Measurements from ENCODE around the gene PHACTR3. TPM values are rescaled to one million over a fixed set of nuclear protein-coding genes. Genes with fewer than 3 reads are reported as not detected.

PHACTR3 gene
- total and polyA plus RNA-seq, 5 donors: 2.8 to 14.5 (median 4.7) TPM

DNA sequence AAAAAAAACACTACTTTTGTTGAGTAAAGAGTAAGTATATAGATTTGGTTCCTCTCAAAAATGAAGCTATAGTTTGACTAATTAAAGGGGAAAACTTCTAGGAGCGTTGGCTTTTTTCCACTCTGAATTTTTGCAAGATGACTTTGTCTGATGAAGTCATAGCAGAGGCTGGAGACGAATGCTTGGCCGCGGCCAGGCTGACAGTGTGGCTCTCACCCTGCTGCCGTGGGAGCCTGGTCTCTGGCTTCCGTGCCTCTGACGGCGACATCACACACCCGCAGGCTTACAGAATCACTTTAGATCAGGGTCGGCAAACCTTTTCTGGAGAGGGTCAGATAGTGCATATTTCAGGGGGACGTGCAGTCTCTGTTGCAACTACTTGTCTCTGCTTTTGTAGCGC is 145.0 kb downstream of the PHACTR3 start:
- H3K9me3 ChIP-seq (ENCODE audit: control insufficient read depth, low read length): no peaks in the 10 kb centered on the region
- peak in 1 of 2 donors; percentile 43 for ATAC-seq
- 44% methylated on average over 12 of the region's 12 CpGs for WGBS
- intact Hi-C loops (cut with DNase I): loop anchor here in 1 of 4 donors (5.0 kb wide), 1 partner anchor 147 kb away; the partner anchor contains the start of gene PHACTR3
- no peak overlapping the region for H3K27ac ChIP-seq (ENCODE audit: low read length)
- no peaks in the 10 kb centered on the region for H3K27me3 ChIP-seq (ENCODE audit: control insufficient read depth, insufficient read depth)
- DNase-seq: peak in 2 of 3 donors; percentile 61 to 71
- no peak overlapping the region for H3K4me3 ChIP-seq (ENCODE audit: low read length)
- peaks cover 12% of the 10 kb centered on the region for H3K4me1 ChIP-seq (ENCODE audit: control insufficient read depth, insufficient read depth, low read length)

DNA sequence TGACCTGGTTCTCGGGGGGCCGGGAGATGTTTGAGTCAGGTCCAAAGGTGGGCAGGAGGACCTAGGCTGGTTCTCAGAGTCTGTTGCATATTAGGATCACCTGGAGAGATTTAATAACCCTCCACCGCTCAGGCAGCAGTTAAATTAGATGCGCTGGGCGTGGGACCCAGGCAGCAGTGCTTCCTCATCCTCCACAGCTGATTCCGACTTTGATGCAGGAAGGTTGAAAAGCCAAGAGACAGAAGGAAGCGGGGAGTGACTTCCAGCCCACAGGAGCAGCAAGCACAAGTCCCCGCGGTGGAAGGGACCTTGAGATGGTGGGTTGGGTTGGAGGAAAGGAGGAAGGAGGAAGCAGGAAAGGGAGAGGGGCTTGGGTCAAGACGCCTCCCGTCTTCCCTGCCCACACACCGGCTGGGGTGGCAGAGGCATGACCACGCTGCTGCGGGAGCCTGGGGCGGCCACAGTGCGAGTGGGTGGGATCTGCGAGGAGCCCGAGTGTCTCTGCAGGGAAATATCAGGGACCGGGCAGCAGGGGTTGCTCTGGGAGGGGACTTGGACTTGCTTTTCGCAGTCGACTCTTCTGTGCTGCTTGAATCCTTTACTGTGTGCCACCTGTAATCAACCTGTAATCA is 146.0 kb downstream of the PHACTR3 start:
- peaks cover 12% of the 10 kb centered on the region for H3K4me1 ChIP-seq (ENCODE audit: control insufficient read depth, insufficient read depth, low read length)

DNA sequence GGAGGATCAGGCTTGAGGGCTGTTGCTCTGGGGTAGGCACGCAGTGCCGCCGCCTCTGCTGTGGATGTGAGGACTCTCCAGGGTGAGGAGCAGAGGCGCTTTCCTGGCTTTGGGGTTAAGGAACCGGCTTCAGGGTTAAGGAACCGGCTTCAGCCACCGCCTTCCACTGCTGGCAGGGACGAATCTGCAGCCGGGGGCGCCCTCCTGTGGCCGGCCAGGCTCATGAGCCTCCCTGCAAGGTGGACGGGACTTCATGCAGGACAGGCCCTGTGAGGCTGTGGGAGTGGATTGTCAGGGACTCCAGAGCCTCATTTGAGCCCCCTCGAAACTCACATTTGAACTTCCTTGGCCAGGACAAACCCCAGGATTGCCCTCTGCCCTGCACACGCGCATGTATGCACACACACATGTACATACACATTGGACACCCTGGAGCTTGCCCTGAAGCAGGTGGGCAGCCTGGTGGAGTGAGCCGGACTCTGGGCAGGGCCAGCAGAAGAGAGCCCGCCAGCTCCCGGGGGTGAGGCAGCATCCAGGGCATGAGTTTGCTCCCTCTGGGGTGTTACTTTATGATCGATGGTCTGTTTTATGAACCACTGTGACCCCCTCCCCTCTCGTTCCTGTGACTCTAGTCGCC is 146.9 kb downstream of the PHACTR3 start:
- ATAC-seq: peak; percentile 62 to 65
- H3K4me1 ChIP-seq (ENCODE audit: control insufficient read depth, insufficient read depth, low read length): peaks cover 12% of the 10 kb centered on the region
- DNase-seq: peak; percentile 65 to 89 (median 88)
- no peaks in the 10 kb centered on the region for H3K27me3 ChIP-seq (ENCODE audit: control insufficient read depth, insufficient read depth)
- 29% methylated on average over 21 of the region's 21 CpGs for WGBS
- intact Hi-C loops (cut with DNase I): loop anchor here in 3 of 4 donors (1.0 to 10.0 kb wide), 6 partner anchors 149 to 179 kb away; partner anchors contain the start of gene PHACTR3 (in 1 of the 3)
- H3K9me3 ChIP-seq (ENCODE audit: control insufficient read depth, low read length): no peaks in the 10 kb centered on the region
- no peak overlapping the region for H3K4me3 ChIP-seq (ENCODE audit: low read length)
- H3K27ac ChIP-seq (ENCODE audit: low read length): no peak overlapping the region

More for the DNA sequence above, 146.0 kb downstream of the PHACTR3 start:
- H3K27me3 ChIP-seq (ENCODE audit: control insufficient read depth, insufficient read depth): no peaks in the 10 kb centered on the region
- H3K9me3 ChIP-seq (ENCODE audit: control insufficient read depth, low read length): no peaks in the 10 kb centered on the region
- no peak overlapping the region for H3K4me3 ChIP-seq (ENCODE audit: low read length)
- ATAC-seq: no peak
- no peak overlapping the region for H3K27ac ChIP-seq (ENCODE audit: low read length)
- intact Hi-C loops (cut with DNase I): loop anchor here in 3 of 4 donors (5.0 to 10.0 kb wide), 5 partner anchors 148 to 178 kb away; partner anchors contain the start of gene PHACTR3 (in 1 of the 3)
- 66% methylated on average over 21 of the region's 21 CpGs for WGBS
- no peak for DNase-seq

DNA sequence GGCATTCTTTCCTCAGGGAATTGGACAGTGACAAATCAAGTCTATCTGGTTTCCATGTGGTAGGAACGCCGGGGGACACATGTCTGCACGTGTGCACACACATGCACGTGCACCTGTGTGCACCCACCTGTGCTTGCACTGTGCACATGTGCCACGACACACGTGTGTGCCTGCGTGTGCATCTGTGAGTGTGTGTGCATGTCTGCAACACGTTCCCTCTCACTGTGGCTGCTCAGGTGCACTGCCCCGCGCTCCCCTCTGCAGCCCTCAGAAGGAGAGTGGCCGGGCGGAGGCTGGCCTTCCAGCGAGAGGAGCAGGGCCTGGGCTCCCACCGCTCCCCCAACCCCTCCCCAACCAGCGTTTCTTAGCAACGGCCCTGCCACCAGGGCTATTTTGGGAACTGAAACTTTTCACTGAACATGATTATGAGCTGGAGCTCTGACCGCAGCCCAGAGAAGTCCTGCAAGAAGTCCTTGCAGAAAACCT is 147.8 kb downstream of the PHACTR3 start:
- peak; percentile 62 to 73 for ATAC-seq
- DNase-seq: peak; percentile 47 to 86 (median 83)
- no peak overlapping the region for H3K27ac ChIP-seq (ENCODE audit: low read length)
- H3K4me1 ChIP-seq (ENCODE audit: control insufficient read depth, insufficient read depth, low read length): peaks cover 12% of the 10 kb centered on the region
- no peaks in the 10 kb centered on the region for H3K27me3 ChIP-seq (ENCODE audit: control insufficient read depth, insufficient read depth)
- no peaks in the 10 kb centered on the region for H3K9me3 ChIP-seq (ENCODE audit: control insufficient read depth, low read length)
- intact Hi-C loops (cut with DNase I): loop anchor here in 3 of 4 donors (5.0 to 10.0 kb wide), 5 partner anchors 150 to 180 kb away; partner anchors contain the start of gene PHACTR3 (in 1 of the 3)
- no peak overlapping the region for H3K4me3 ChIP-seq (ENCODE audit: low read length)
- WGBS: 31% methylated on average over 17 of the region's 17 CpGs

DNA sequence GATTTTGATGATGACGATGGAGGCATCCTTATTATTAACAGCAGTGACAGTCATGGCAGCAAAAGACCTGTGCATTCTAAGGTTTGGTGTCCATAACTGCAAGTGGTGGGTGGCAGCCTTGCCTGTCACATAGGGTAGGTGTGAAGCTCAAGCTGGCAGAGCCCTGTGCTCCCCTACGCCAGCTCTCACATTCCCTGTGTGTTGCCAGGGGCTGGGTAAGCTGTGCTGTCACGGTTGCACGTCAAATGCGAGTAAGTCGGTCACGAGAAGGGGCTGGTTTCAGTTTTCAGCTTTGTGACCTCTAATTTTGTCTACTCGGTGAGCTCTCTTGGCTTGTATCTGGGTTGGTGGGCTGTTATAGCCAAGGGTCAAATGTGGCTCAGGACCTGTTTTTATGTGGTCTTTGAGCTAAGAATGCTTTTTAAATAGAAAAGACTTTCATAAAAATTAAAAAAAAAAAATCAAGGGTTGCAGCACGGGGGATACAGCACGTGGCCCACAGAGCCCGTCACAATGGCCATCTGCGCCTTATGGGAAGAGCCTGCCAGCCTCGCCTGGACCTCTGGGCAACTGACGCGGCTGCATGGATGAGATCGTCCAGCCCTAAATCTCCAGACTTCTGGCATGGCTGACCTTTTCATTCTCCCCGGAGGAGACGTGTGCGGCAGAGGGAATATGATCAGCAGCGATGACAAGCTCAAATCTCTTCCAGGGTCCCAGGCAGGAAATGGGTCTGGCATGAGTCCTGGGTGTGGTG is 148.5 kb downstream of the PHACTR3 start:
- no peaks in the 10 kb centered on the region for H3K27me3 ChIP-seq (ENCODE audit: control insufficient read depth, insufficient read depth)
- ATAC-seq: peak; percentile 48 to 53

DNA sequence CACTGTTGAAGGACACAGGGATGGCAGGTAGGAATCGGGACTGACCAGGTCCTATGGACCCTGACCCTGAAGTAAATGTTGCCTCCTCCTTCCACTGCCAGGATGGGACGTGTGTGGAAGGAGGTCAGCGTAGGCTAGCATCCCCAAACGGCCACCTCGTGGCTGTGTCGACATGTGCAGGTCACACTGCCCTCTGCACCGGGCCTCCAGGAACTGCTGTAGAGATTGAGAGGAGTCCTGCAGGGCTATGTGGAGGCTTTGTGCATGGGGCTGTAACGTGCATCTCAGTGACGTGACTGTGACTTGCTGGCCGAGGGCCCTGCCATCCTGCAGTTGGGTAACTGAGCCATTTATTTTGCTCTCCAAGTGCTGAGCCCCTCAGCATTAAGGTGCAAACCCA is 149.5 kb downstream of the PHACTR3 start:
- peaks cover 12% of the 10 kb centered on the region for H3K4me1 ChIP-seq (ENCODE audit: control insufficient read depth, insufficient read depth, low read length)
- ATAC-seq (no peak), DNase-seq (no peak)
- H3K27ac ChIP-seq (ENCODE audit: low read length): no peak overlapping the region
- no peak overlapping the region for H3K4me3 ChIP-seq (ENCODE audit: low read length)
- intact Hi-C loops (cut with DNase I): loop anchor here in 3 of 4 donors (5.0 to 10.0 kb wide), 5 partner anchors 152 to 182 kb away; partner anchors contain the start of gene PHACTR3 (in 1 of the 3)
- no peaks in the 10 kb centered on the region for H3K9me3 ChIP-seq (ENCODE audit: control insufficient read depth, low read length)
- H3K27me3 ChIP-seq (ENCODE audit: control insufficient read depth, insufficient read depth): no peaks in the 10 kb centered on the region
- 56% methylated on average over 10 of the region's 10 CpGs for WGBS

More for the DNA sequence above, 148.5 kb downstream of the PHACTR3 start:
- Histone ChIP-seq H3K27ac (ENCODE audit: low read length) (peak overlapping the region; percentile 42), H3K4me3 (ENCODE audit: low read length) (no peak overlapping the region), H3K4me1 (ENCODE audit: control insufficient read depth, insufficient read depth, low read length) (peaks cover 12% of the 10 kb centered on the region), H3K9me3 (ENCODE audit: control insufficient read depth, low read length) (no peaks in the 10 kb centered on the region)
- peak in 2 of 3 donors; percentile 41 to 65 for DNase-seq
- intact Hi-C loops (cut with DNase I): loop anchor here in 3 of 4 donors (5.0 to 10.0 kb wide), 5 partner anchors 151 to 181 kb away; partner anchors contain the start of gene PHACTR3 (in 1 of the 3)
- WGBS: 25% methylated on average over 20 of the region's 20 CpGs

DNA sequence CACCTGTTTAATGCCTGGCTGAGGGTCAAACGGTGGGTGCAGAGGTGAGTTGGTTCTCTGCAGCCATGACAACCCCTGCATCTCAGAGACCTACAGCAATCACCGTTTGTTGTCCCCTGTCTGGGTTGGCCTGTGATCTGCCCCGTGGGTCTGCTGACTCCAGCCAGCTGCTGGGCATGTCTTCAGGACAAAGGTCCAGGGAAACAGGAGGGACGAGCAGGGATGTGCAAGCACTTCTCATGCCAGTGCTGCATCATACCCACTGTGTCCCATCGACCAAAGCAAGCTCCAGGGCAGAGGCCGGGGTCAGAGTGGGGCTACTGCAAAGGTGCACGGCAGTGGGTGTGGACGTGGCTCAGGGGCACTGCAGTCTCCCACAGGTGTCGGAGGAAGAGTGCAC is 150.2 kb downstream of the PHACTR3 start:
- no peaks in the 10 kb centered on the region for H3K27me3 ChIP-seq (ENCODE audit: control insufficient read depth, insufficient read depth)
- intact Hi-C loops (cut with DNase I): loop anchor here in 3 of 4 donors (5.0 to 10.0 kb wide), 5 partner anchors 152 to 182 kb away; partner anchors contain the start of gene PHACTR3 (in 1 of the 3)
- ATAC-seq (no peak), DNase-seq (no peak)
- H3K27ac ChIP-seq (ENCODE audit: low read length): no peak overlapping the region
- H3K9me3 ChIP-seq (ENCODE audit: control insufficient read depth, low read length): no peaks in the 10 kb centered on the region
- H3K4me1 ChIP-seq (ENCODE audit: control insufficient read depth, insufficient read depth, low read length): peaks cover 12% of the 10 kb centered on the region
- no peak overlapping the region for H3K4me3 ChIP-seq (ENCODE audit: low read length)
- WGBS: 63% methylated on average over 9 of the region's 9 CpGs

DNA sequence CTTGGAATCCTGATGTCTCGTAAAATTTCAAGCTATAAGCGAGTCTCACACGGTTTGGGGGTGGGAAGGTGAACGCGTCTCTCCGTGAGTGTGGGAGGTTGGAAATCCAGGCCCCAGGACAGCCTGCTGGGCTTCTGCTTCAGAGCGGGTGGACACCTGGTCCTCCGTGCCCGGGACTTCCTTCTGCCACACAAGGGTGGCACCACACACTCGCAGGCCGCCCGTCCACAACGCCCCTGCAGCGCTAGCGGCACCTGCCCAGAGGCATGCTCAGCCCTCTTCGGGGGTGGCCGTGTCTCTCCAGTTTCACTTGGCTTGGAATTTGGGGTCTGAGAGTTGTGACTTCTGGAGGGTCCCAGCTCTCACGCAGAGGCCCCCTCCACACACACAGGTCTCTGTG is 151.9 kb downstream of the PHACTR3 start:
- Histone ChIP-seq H3K9me3 (ENCODE audit: control insufficient read depth, low read length) (no peaks in the 10 kb centered on the region), H3K27me3 (ENCODE audit: control insufficient read depth, insufficient read depth) (no peaks in the 10 kb centered on the region), H3K4me1 (ENCODE audit: control insufficient read depth, insufficient read depth, low read length) (peaks cover 12% of the 10 kb centered on the region), H3K4me3 (ENCODE audit: low read length) (no peak overlapping the region), H3K27ac (ENCODE audit: low read length) (no peak overlapping the region)
- intact Hi-C loops (cut with DNase I): loop anchor here in 1 of 4 donors (10.0 kb wide), 1 partner anchor 181 kb away; no protein-coding TSS in a partner anchor
- no peak for DNase-seq
- WGBS: 93% methylated on average over 18 of the region's 18 CpGs
- ATAC-seq: no peak

DNA sequence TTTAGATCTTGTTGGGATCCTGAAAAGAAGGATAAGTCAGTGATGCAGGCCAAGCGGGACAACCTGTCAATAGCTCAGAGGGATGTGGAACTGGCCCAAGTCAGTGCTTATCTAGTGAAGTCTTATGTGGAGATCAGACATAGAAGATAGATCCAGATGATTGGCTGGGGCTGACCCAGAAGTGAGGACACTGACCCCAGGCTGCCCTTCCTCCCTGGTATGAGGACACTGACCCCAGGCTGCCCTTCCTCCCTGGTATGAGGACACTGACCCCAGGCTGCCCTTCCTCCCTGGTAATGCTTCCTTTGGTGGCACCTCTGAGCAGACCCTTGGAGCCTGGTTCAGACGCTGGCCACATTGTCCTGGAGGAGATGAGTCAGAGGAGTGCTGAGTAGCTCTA is 159.7 kb downstream of the PHACTR3 start:
- intact Hi-C loops (cut with DNase I): no loop called here
- H3K27me3 ChIP-seq (ENCODE audit: control insufficient read depth, insufficient read depth): no peaks in the 10 kb centered on the region

DNA sequence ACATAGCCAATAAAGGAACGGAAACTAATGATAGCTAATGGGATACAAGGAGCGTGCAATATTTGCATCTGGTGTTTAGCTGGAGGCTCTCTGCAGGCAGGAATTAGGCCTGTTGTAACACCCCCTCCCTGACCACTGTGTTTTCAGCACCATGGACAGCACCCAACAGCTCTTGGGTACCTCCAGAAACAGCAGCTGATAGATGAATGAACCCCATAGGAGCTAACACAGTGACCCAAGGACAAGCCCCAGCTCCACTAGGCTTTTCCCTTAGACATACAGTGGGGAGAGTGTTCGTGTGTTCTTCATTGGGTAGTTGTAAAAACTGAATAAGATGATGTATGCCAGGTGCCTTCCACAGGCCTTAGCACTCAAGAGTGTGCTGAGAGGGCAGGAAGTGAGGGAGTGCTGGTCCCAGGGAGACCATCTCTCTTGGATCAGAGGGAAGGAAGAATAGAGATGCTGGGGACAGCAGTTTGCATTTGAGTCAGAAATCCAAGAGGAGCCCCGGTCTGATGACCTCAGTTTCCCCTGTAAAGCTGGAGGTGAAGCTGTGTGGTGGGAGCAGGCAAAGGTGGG is 161.3 kb downstream of the PHACTR3 start:
- no peak for DNase-seq
- H3K27me3 ChIP-seq (ENCODE audit: control insufficient read depth, insufficient read depth): no peaks in the 10 kb centered on the region
- H3K27ac ChIP-seq (ENCODE audit: low read length): no peak overlapping the region
- H3K4me1 ChIP-seq (ENCODE audit: control insufficient read depth, insufficient read depth, low read length): no peaks in the 10 kb centered on the region
- H3K4me3 ChIP-seq (ENCODE audit: low read length): no peak overlapping the region
- no peak for ATAC-seq
- 80% methylated on average over 4 of the region's 4 CpGs for WGBS
- intact Hi-C loops (cut with DNase I): no loop called here
- H3K9me3 ChIP-seq (ENCODE audit: control insufficient read depth, low read length): no peaks in the 10 kb centered on the region

More for the DNA sequence above, 159.7 kb downstream of the PHACTR3 start:
- Histone ChIP-seq H3K4me3 (ENCODE audit: low read length) (no peak overlapping the region), H3K27ac (ENCODE audit: low read length) (no peak overlapping the region), H3K9me3 (ENCODE audit: control insufficient read depth, low read length) (no peaks in the 10 kb centered on the region), H3K4me1 (ENCODE audit: control insufficient read depth, insufficient read depth, low read length) (no peaks in the 10 kb centered on the region)
- WGBS: 73% methylated on average over 2 of the region's 2 CpGs
- ATAC-seq: no peak
- no peak for DNase-seq

Measured in right cardiac atrium (tissue), 5 donors.